AG09309 (cell line): ENCODE measurements around the gene BANF2.
A peak's percentile ranks its signal among the peaks of the same experiment; 100 is the strongest.

Experiments used
- DNase-seq: peaks from one replicate; pipeline ENCODE4 v3.0.0-alpha.2; 2010; ENCODE audit warnings: low read depth
- H3K4me3 ChIP-seq: 2 replicates; pipeline ENCODE4 v1.5.1; 2011; ENCODE audit warnings: mild to moderate bottlenecking, low read depth, low read length, moderate library complexity; ENCODE audit not compliant: control insufficient read depth
- TF ChIP-seq, protein P1 (sequence below): IDR thresholded peaks from 2 replicates; pipeline ENCODE4 v1.5.1; 2011; ENCODE audit warnings: mild to moderate bottlenecking, low read depth, low read length, inconsistent platforms; ENCODE audit not compliant: insufficient read depth, control insufficient read depth; ENCODE audit errors: missing control alignments

BANF2 gene

GRCh38 chr20:17732907-17733521, 33.2 kb downstream of the BANF2 start:
- no peak for DNase-seq
- H3K4me3 ChIP-seq, result no peak overlapping the region
- TF ChIP-seq, protein P1, sequence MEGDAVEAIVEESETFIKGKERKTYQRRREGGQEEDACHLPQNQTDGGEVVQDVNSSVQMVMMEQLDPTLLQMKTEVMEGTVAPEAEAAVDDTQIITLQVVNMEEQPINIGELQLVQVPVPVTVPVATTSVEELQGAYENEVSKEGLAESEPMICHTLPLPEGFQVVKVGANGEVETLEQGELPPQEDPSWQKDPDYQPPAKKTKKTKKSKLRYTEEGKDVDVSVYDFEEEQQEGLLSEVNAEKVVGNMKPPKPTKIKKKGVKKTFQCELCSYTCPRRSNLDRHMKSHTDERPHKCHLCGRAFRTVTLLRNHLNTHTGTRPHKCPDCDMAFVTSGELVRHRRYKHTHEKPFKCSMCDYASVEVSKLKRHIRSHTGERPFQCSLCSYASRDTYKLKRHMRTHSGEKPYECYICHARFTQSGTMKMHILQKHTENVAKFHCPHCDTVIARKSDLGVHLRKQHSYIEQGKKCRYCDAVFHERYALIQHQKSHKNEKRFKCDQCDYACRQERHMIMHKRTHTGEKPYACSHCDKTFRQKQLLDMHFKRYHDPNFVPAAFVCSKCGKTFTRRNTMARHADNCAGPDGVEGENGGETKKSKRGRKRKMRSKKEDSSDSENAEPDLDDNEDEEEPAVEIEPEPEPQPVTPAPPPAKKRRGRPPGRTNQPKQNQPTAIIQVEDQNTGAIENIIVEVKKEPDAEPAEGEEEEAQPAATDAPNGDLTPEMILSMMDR, result no peak

- DNase-seq, result no peak
- TF ChIP-seq, protein P1, result no peak
- H3K4me3 ChIP-seq, result no peak overlapping the region
Measured at GRCh38 chr20:17733767-17734304, 34.1 kb downstream of the BANF2 start.

DNA sequence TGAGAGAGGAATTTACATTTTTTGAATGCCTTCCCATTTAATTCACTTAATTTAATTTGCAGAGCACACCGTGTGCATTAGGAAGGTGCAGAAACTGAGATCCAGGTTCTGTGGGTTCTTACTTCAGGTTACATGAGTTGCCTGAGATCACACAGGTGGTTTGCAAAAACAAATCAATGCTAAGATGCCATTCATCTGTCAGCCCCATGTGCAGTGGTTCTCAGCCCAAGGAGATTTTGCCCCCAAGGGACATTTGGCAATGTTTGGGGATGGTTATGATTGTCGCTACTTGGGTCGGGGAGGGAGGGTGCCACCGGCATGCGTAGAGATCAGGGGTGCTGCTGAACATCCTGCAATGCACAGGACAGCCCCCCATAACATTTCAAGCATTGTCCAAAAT, 34.6 kb downstream of the BANF2 start:
- DNase-seq, result no peak
- no peak overlapping the region for H3K4me3 ChIP-seq
- TF ChIP-seq, protein P1, result no peak

DNA sequence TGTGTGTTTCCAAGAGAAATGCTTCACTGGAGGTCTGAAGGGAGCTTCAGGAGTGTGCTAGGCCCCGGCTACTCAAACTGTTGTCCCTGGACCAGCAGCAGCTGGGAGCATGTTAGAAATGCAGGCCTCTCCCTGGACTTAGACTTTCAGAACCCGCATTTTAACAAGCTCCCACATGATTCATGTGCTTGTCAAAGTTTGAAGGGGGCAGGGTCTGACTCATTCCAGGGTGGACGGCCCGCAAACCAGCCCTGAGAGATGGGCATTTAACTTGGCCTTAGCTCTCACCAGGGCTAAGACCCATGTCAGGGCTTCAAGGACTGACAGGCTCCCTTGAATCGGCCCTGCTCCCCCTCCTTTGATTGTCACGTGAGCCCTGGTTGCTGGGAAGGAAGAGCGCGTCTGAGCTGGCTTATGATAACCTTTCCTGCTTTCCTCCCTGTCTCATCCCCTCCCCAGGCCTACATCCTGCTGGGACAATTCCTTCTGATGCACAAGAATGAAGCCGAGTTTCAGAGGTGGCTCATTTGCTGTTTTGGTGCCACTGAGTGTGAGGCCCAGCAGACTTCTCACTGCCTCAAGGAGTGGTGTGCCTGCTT, 35.5 kb downstream of the BANF2 start:
- H3K4me3 ChIP-seq, result no peak overlapping the region
- TF ChIP-seq, protein P1, result no peak
- peak; percentile 55 for DNase-seq

GRCh38 chr20:17735959-17736621, 36.3 kb downstream of the BANF2 start:
- TF ChIP-seq, protein P1, result no peak
- DNase-seq, result no peak

DNA sequence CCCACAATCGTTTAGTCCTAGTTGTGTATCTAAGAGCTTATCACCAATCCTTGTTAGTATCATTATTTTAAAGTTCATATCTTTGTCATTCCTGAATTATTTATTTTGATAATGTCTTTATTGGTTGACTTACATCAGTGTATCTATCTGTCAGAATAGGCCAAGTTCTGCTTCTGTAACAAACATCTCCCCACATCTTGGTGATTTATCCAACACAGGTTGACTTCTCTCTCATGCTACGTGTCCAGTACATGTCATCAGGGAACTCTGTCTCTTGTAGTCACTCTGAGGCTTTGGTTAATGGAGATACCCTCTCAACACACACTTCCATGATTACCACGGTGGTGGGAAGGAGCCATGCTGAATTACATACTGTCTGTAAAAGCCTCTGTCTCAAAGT, 38.4 kb downstream of the BANF2 start:
- no peak overlapping the region for H3K4me3 ChIP-seq
- TF ChIP-seq, protein P1, result no peak
- DNase-seq, result no peak

More at GRCh38 chr20:17735959-17736621, 36.3 kb downstream of the BANF2 start:
- no peak overlapping the region for H3K4me3 ChIP-seq
